NCI-H524 treated with DMSO at 0.1 percent for 48 hours (cell line): ENCODE data around the gene OR52A5.
"Not testable (repeated sequence)": the region's sequence is repeated elsewhere in the genome, so short reads cannot be mapped to it uniquely, and the experiment has no call there.

ENCODE experiments used
- DNase-seq: peaks from one replicate; lab custom pipeline; 2025; lab: John Stamatoyannopoulos, UW

The OR52A5 gene

DNA sequence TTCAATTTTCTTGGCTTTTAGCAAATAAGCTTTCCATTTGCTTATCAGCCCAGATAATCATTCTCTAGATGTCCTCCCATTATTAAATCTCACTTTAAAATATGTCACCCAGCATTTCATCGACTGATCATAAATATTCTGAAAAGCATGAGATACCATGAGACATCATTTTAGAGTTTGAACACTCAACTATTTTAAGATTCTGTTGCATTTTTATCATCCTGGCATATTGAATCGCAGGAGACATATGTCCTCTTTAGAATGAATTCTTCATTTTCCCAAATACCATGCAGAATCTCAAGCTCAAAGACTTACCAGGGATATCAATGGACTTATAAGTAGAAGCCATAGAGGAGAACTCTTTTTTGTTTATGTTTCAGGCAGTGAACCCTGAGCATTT lies at the start of gene OR52A5:
Gene OR52A5 (minus strand): TSS at position 361 of the 400 bp plus-strand sequence. CDS start 5,714 bp downstream, outside the sequence.
- DNase-seq, result no peak

DNA sequence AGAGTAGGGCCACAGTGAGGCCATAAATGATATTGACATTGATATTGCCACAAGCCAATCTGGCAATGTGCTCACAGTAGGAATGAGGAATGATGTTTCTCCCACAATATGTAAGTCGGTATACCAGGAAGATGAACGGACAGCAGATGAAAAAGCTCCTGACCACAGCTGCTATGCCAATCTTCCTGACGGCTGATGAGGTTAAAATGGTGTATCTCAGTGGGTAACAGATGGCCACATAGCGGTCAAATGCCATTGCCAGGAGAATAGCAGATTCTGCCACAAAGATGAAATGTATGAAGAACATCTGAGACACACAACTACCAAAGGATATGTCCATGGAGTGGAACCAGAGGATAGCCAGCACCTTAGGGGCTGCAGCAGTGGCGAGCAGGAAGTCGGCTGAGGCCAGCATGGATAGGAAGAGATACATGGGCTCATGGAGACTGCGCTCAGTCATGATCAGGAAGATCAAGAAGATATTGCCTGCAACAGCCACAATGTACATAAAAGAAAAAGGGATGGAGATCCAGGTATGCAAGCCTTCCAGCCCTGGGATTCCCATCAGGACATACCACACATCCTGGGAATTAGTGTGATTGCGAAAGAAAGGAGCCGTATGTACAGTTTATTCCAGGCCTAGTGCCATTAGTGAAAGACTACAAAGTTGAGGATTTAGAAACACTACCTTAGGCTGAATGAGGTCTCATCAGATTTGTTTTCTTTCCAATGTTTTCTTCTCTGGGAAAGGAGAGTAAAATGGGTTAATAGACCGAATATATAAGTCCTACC lies 40.1 kb upstream of the OR52A5 start:
- no peak for DNase-seq

DNA sequence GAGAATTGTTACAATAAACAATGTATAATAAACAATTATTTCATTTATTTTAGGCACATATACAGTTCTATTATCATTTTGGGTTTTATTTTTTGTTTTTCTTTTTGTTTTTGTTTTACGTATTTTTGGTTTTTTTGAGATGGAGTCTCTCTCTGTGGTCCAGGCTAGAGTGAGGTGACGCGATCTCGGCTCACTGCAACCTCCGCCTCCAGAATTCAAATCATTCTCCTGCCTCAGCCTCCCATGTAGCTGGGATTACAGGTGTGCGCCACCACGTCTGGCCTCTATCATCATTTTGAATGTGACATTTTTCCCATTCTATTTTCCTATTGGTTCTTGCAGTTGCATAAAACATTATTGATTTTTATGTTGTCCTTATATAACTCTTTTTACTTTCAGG lies 36.8 kb upstream of the OR52A5 start:
- DNase-seq, result no peak

DNA sequence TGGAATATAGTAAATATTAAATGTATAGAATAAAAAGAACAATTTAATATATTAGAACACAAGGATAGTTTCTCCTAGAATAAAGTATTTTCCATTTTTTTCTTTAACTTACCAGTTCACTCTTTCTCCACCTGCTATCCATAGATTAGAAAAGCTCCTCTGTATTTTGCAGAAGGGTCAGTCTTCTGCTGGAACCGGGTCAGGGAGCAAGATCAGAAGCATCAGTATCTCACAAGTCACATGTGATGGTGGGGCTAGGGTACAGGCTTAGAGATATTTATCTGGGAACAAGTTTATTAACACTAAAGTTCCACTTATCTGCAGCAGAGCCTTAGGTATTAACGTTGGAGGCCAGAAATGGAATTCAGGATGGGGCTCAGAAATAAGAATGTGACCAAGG lies 33.7 kb upstream of the OR52A5 start:
- DNase-seq, result no peak

DNA sequence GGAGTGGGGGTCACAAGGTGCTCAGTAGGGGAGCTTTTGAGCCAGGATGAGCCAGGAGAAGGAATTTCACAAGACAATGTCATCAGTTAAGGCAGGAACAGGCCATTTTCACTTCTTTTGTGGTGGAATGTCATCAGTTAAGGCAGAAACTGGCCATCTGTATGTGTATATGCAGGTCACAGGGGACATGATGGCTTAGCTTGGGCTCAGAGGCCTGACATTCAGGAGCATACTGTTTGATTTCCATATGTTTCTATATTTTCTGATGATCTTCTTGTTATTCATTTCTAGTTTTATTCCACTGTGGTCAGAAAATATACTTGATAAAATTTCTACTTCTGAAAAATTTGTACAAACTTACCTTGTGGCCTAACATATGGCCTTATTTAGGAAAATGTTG lies 27.7 kb upstream of the OR52A5 start:
- not testable (repeated sequence) for DNase-seq

DNA sequence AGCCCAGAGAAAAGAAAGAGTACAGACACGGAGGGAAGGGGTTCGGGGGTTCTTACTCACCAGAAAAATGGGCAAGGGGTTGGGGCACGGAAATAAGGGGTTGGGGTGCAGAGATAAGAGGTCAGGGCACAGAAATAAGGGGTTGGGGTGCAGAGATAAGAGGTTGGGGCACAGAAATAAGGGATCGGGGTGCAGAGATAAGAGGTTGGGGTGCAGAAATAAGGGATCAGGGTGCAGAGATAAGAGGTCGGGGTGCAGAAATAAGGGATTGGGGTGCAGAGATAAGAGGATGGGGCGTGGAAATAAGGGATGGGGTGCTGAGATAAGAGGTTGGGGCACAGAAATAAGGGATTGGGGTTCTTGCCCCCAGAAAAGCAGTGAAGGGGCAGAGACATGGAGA lies 26.7 kb upstream of the OR52A5 start:
- DNase-seq, result not testable (repeated sequence)

DNA sequence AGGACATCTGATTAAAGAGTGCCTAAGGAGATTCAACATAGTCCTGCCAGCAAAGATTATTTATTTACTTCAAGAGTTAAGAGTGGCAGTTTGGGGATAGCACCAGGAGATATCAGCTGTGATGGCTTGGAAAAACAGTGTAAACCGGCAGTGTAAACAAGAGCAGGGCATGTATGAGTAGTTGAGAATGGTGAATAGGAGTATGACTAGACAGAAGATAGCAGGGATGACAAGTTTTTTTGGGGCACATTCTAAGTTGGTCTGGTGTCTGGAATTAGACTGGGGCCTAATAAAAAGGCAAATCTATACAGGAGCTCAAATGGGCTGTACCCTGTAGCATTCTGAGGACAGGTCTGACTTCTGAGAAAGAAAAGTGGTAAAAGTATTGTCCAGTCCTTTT lies 22.9 kb upstream of the OR52A5 start:
- not testable (repeated sequence) for DNase-seq

DNA sequence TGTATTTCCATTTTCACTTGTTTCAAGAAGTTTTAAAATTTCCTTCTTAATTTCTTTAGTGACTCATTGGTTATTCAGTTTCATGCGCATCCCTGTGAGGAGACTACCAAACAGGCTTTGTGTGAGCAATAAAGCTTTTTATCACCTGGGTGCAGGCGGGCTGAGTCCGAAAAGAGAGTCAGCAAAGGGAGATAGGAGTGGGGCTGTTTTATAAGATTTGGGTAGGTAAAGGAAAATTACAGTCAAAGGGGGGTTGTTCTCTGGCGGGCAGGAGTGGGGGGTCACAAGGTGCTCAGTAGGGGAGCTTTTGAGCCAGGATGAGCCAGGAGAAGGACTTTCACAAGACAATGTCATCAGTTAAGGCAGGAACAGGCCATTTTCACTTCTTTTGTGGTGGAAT lies 22.1 kb upstream of the OR52A5 start:
- DNase-seq, result not testable (repeated sequence)

DNA sequence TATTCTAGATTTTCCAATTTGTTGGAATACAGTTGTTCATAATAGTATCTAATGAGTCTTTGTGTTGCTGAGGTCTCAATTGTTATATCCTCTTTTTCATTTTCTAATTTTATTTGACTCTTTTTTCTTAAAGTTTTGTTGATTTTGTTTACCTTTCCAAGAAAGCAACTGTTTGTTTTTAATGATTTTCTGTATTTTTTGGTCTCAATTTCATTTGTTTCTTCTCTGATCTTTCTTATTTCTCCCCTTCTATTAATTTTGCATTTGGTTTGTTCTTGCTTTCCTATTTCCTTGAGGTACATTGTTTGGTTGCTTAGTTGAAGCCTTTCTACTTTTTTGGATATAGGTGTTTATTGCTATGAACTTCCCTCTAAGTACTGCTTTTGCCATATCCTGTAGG lies 21.6 kb upstream of the OR52A5 start:
- no peak for DNase-seq

DNA sequence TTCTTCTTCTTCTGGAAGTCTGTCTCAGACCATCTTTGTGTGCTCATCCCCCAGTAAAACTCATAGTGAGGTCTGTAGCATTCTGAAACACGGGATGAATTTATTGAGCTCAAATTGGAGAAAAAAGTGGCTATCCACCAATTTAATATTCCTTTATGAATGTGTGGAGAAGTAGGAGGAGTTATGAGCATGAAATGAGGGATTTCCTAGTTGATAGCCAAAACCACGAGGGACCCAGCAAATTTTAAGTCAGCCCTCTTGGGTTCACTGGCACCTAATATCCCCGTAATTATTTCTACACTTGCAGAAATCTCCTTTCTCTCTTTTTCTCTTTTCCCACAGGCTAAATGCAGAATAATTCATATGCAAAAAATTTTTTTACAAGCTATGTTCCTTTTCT lies 16.5 kb upstream of the OR52A5 start, which contains the start of gene OR52A1:
Gene OR52A1 (minus strand): TSS at position 101 of the 400 bp plus-strand sequence. CDS start 2,388 bp downstream, outside the sequence.
- no peak for DNase-seq

DNA sequence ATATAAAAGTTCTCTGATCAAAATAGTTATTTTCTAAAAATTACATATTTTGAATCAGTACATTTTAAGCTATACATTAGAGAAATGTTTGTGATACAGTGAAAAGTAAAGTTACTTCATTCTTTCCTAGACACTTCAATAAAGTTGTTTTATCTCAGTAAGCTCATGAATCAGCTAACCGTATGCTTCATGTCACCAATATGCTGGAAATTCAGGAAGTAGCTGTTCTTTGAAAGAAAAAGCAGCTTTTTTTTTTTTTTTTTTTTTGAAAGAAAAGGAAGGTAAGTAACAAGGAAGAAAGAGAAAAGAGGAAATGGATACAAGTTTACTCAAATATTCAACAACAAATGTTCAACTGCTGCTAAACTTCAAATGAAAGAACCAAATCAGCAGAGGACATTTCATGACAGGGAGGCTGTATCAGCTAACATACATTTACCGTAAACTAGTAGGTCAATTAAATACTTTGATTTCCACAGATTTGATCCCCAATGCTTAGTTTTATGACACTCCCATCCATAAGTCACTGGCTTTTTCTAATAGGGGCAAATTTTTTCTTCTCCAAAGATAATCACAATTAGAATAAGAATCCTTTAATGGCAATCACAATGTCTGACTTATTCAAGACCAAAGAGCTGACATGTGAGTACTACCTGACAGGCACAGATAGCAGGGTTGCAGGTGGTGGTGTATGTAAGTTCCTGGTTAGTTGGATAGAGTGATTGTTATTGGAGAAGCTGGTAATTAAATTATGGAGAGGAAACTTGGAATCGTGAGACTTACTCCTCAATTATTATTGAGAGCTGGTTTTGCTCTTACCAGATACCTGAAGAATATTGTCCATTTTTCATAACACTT lies 15.6 kb upstream of the OR52A5 start:
- no peak for DNase-seq

DNA sequence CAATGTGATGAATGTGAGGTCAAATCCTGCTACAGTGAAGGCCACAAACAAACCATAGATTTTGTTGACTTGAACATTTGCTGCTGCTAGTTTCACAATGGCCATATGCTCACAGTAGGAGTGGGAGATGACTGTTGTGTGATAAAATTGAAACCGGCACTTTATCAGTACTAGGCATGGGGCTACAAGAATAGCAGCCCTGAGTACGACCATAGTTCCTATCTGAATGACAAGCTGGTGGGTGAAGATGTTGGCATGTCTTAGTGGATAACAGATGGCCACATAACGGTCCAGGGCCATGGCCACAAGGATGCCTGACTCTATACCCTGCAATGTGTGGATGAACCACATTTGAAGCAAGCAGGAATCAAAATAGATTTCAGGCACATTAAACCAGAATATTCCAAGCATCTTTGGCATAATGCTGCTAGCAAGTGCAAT lies 13.6 kb upstream of the OR52A5 start:
- DNase-seq, result no peak

DNA sequence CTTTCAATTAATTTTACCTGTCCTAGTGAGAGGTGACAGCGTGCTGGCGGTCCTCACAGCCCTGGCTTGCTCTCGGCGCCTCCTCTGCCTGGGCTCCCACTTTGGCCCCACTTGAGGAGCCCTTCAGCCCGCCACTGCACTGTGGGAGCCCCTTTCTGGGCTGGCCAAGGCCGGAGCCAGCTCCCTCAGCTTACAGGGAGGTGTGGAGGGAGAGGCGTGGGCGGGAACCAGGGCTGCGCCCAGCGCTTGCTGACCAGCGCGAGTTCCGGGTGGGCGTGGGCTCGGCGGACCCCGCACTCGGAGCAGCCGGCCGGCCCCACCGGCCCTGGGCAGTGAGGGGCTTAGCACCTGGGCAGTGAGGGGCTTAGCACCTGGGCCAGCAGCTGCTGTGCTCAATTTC lies 6.0 kb upstream of the OR52A5 start:
- not testable (repeated sequence) for DNase-seq

DNA sequence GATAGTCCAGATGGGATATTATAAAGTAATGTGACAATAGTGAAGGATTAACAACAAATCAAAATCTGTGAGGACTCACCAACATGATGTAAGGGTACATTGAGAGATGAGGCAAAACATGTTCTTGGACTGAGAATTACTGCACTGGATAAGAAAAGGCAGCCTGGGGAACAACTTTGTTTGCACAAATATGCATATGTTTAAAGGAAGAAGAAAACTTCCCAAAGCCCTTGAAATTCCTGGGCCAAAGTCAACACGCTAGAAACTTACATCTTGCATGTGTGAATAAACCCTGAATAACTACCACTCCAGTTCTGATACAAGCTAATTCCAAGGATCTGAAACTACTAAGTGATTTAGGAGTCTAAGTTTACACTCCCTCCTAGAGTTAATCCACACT lies 1.1 kb downstream of the OR52A5 start:
- DNase-seq, result no peak

DNA sequence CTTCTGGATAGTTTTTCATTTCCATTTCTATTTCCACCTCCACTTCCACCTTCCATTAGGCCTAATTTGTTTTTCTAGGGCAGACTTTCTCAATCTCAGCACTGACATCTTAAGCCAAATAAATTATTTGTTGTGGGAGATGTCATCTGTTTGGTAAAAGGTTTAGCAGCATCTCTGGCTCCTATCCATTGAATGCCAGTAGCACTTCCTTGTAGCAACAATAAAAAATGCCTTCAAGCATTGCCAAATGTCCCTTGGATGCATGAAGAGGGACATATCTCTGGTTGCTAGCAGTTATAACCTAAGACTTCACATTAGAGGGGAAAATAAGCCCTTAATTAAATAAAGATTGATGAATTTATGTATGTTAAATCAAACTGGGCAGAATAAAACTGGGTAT lies 1.9 kb downstream of the OR52A5 start:
- DNase-seq, result no peak

DNA sequence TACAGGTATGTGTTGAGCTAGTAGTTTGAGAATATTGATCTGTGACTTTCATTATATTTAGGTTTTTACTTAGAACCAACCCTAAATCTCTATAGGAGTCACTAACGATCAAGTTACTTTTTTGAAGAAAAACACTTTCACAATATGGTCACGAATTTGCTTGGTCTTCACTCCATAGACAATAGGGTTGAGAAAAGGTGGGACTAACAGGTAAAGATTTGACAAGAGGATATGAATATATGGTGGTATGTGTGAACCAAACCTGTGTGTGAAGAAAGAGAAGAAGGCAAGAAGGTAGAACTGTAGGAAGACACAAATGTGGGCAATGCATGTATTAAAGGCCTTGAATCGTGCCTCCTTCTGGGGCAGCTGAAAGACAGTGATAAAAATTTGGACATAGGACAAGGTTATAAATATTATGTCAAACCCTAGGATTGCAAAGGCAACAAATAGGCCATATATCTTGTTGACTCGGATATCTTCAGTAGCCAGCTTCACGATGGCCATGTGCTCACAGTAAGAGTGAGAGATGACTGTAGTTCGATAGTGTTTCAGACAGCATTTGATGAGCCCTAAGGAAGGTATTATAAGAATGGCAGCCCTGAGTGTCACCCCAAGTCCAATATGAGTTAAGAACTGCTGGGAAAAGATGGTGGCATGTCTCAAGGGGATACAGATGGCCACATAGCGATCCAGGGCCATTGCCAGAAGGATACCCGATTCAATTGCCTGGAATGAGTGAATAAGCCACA lies 6.4 kb downstream of the OR52A5 start:
- no peak for DNase-seq

DNA sequence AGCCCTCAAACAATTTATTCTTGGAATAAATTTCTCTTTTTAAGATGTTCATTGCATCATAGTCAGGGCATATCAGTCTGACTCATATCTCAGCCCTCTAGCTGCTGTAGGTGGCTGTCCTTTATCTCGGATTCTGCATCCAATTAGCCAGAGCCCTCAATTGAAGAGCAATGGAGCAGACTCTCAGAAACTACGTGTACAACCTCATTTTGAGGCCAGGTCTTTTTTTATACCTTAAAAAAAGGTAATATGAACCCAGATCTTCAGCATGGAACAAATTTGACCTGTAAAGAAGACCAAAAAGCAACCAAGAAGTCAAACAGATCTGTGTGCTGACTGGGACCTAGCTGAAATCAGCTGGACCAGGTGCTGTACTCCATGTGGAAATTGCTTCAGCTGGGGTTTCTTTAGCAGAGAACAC lies 8.7 kb downstream of the OR52A5 start:
- no peak for DNase-seq

DNA sequence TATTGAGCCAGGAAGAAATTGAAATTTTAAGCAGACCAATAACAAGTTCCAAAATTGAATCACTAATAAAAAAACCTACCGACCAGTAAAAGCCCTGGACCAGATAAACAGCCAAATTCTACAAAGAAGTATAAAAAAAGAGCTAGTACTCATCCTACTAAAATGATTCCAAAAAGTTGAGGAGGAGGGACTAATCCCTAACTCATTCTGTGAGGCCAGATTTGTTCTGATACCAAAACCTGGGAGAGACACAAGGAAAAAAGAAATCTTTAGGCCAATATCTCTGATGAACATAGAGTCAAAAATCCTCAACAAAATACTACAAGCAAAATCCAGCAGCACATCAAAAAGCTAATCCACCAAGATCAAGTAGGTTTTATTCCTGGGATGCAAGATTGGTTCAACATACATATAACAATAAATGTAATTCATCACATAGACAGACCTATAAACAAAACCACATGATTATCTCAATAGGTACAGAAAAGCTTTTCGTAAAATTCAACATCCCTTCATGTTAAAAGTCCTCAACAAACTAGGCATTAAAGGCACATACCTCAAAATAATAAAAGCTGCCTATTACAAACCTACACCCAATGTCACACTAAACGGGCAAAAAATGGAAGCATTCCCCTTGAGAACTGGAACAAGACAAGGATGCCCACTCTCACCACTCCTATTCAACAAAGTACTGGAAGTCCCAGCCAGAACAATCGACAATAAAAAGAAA lies 13.1 kb downstream of the OR52A5 start:
- DNase-seq, result no peak

DNA sequence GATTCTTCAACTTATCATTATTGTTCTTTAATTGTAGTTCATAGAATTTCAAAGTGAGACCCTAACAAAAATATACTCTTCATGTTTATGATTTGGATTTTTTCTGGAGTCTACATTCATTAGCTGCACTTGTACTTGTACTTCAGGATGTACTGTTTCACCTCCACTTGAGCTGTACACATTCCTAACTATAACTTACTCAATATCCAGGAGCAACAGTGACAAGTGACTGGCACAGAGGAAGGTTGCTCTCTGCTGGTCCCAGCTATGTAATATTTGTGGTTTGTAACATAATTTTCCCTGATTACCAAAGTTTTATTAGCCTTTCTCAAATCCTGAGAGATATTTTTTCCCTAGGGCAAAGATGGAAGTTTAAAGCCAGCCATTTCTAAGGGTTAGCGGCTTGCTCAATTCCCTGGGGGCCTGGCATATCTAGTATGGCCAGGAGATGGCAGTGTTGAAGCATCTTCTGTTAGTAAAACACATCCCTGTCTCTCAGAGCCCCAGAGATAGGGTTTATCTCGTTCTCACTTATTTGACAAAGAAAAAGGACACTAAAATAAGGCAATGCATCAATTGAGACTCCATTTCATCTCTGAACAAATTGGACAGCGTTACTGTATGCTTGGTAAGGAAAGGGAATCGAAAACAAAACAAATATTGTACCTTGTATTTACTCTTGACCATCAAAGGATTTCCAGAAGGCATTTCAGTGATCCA lies 14.2 kb downstream of the OR52A5 start:
- peak; percentile 2 for DNase-seq

DNA sequence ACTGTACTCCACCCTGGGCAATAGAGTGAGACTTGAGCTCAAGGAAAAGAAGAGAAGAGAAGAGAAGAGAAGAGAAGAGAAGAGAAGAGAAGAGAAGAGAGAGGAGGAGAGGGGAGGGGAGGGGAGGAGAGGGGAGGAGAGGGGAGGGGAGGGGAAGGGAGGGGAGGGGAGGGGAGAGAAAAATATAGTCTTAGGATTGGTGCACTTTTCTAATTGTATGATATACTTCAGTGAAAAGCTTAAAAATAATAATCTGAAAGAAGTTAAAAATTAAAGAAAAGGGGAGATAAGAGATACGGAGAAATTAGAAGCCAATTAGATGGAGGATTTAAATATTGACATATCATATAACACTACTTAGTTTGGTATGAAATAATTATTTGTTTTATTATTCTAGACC lies 19.3 kb downstream of the OR52A5 start:
- DNase-seq, result no peak

DNA sequence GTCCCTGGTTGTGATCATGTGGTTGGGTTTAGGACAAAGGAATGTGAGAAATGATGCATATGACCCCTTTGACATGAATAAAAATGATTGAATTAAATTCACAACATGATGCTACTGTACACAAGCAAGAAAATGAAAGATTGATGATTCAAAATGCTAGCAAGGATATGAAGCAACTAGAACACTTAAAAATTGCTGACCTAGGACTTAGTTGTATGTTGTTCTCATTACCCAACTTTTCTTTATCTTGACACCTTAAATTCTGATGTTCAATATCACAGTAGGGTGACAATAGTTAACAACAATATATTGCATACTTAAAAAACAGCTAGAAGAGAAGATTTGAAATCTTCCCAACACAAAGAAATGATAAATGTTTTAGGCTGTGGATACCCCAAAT lies 20.6 kb downstream of the OR52A5 start:
- no peak for DNase-seq
